ENCODE measurements around the gene SORBS2. TPM values are rescaled to one million over a fixed set of nuclear protein-coding genes. Genes with fewer than 3 reads are reported as not detected.

The SORBS2 gene
- total and polyA plus RNA-seq, 2 of the 8 experiments (the other 6 are each of a cell fraction or from before 2014, with no cell fraction given), result 73.0 to 87.1 TPM

- TF ChIP-seq CTBP2 (IDR thresholded peaks at IDR 0.05; ENCODE audit: borderline replicate concordance, insufficient read depth, insufficient read length, low read length), result no peak
- TF ChIP-seq SUZ12 (IDR thresholded peaks at IDR 0.05; ENCODE audit: low read length), result no peak
Observed at GRCh38 chr4:185775792-185776555, 36.0 kb downstream of the SORBS2 start (continued).
